Mononuclear cell (primary cell): Measurements from ENCODE around the gene RNF166. TPM values are rescaled to one million over a fixed set of nuclear protein-coding genes. Genes with fewer than 3 reads are reported as not detected.

Experiments used
- H3K27me3 ChIP-seq: 2 replicates; pipeline ENCODE4 v1.6.0; 2011; ENCODE audit warnings: low read length, control low read depth; ENCODE audit not compliant: insufficient read depth
- H3K4me1 ChIP-seq: 2 replicates; pipeline ENCODE4 v1.5.1; 2011; ENCODE audit warnings: mild to moderate bottlenecking, low read length, control low read depth; ENCODE audit not compliant: insufficient read depth
- H3K4me3 ChIP-seq: 2 replicates; pipeline ENCODE4 v1.5.1; 2011; ENCODE audit warnings: mild to moderate bottlenecking, low read length, moderate library complexity
- H3K9me3 ChIP-seq: 2 replicates; pipeline ENCODE4 v1.5.1; 2011; ENCODE audit warnings: low read depth, mild to moderate bottlenecking, control low read depth, low read length
- total RNA-seq: library from RNA; depleted of rRNA; stranded (reverse); fragments of >200 nt; gene quantifications from one replicate; pipeline ENCODE4 v1.2.3, GENCODE V29; 2012

RNF166 gene
- total RNA-seq, 1 donor, result 130 TPM

DNA sequence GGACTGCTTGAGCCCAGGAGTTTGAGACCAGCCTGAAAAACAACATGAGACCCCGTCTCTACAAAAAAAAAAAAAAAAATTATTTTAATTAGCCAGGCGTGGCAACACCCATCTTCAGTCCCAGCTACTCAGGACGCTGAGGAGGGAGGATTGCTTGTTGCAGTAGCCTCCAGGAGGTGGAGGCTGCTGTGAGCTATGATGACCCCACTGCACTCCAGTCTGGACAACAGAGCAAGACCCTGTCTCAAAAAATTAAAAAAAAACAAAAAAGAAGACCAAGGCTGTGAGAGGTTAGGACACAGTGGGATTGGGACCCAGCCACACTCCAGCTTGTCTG is 18.6 kb downstream of the RNF166 start:
- no peaks in the 10 kb centered on the region for H3K9me3 ChIP-seq
- H3K4me3 ChIP-seq, result no peak overlapping the region
- peaks cover 58% of the 10 kb centered on the region for H3K4me1 ChIP-seq
- H3K27me3 ChIP-seq, result no peaks in the 10 kb centered on the region

- Histone ChIP-seq H3K4me3 (no peak overlapping the region), H3K27me3 (no peaks in the 10 kb centered on the region), H3K9me3 (no peaks in the 10 kb centered on the region), H3K4me1 (peaks cover 58% of the 10 kb centered on the region)
Observed at GRCh38 chr16:88687254-88687576, 19.0 kb downstream of the RNF166 start.

- H3K4me1 ChIP-seq, result peaks cover 58% of the 10 kb centered on the region
- H3K27me3 ChIP-seq, result no peaks in the 10 kb centered on the region
- H3K4me3 ChIP-seq, result peak within 1 kb of the TSS; percentile 77
- H3K9me3 ChIP-seq, result no peaks in the 10 kb centered on the region
Observed at GRCh38 chr16:88686439-88687253, 19.6 kb downstream of the RNF166 start, which contains the start of gene SNAI3. TSS of gene SNAI3 (minus strand) at chr16:88686507. CDS start at chr16:88686406, 101 bp downstream.

DNA sequence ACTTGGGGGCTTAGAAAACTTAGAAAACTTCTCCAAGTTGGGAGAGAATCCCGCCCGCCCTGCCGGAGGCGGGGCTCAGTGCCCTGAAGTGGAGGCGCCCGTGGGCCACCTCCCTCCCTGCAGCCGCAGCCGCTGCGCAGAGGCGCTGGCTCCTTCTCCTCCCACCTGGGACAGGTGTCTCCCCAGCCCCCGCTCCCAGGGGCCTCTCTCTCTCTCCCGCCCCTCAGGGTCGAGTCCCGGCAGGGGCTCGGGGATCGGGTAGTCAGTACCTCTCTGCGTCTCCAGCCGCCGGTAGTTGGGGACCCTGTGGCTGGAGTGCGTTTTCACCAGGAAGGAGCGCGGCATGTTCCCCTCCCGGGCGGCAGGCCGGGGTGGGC is 20.2 kb downstream of the RNF166 start:
- Histone ChIP-seq H3K9me3 (no peaks in the 10 kb centered on the region), H3K27me3 (no peaks in the 10 kb centered on the region), H3K4me3 (peak overlapping the region; percentile 77), H3K4me1 (peaks cover 58% of the 10 kb centered on the region)

DNA sequence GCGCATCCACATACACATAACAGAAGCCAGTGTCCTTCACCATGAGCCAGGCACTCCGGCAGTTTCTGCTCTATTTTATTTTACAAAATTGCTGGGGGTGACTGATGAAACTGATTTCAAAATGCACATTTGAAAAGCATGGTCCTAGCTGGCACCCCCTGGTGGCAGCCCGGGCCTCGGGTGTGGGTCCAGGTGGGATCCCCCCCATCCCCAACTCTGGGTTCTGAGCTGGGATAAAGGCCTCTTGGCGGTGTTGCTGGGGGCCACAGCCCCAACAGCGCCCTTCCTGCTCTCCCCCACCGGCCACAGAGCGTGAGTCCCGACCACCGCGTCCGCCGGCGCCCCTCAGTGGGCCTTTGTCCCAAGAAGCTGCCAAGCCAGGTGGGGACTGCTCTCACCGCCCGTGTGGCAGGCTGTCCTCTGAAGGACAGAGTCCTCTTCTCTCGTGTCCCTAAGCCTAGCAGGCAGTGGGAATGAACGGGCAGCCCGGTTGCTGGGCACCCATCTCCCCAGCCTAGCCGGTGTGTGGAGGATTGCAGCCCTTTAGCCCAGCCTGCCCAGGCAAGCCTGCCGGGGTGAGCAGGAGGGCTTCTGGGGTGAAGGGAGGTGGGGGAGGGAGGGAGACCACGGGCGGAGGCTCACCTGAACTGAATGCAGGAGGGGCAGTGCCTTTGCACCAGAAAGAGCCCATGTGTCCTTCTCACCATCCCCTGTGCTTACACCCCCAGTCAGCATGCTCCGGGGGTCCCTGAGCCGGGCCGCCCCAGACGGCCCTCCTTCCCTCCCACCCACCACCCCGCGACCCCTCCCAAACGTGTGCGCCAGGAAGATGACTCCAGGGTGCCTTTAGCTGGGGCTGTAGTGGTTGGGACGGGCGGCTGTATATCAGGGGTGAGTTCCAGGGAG is 20.8 kb downstream of the RNF166 start:
- Histone ChIP-seq H3K4me1 (peaks cover 60% of the 10 kb centered on the region), H3K27me3 (no peaks in the 10 kb centered on the region), H3K4me3 (peak overlapping the region; percentile 77)

GRCh38 chr16:88684569-88685155 is 21.5 kb downstream of the RNF166 start:
- Histone ChIP-seq H3K4me1 (peaks cover 67% of the 10 kb centered on the region), H3K4me3 (no peak overlapping the region)

More for the DNA sequence above, 20.8 kb downstream of the RNF166 start:
- H3K9me3 ChIP-seq, result no peaks in the 10 kb centered on the region

GRCh38 chr16:88681709-88682451 is 24.3 kb downstream of the RNF166 start:
- no peaks in the 10 kb centered on the region for H3K27me3 ChIP-seq
- H3K9me3 ChIP-seq, result no peaks in the 10 kb centered on the region
- H3K4me1 ChIP-seq, result peaks cover 63% of the 10 kb centered on the region
- no peak overlapping the region for H3K4me3 ChIP-seq

More at GRCh38 chr16:88684569-88685155, 21.5 kb downstream of the RNF166 start:
- no peaks in the 10 kb centered on the region for H3K9me3 ChIP-seq
- H3K27me3 ChIP-seq, result no peaks in the 10 kb centered on the region

DNA sequence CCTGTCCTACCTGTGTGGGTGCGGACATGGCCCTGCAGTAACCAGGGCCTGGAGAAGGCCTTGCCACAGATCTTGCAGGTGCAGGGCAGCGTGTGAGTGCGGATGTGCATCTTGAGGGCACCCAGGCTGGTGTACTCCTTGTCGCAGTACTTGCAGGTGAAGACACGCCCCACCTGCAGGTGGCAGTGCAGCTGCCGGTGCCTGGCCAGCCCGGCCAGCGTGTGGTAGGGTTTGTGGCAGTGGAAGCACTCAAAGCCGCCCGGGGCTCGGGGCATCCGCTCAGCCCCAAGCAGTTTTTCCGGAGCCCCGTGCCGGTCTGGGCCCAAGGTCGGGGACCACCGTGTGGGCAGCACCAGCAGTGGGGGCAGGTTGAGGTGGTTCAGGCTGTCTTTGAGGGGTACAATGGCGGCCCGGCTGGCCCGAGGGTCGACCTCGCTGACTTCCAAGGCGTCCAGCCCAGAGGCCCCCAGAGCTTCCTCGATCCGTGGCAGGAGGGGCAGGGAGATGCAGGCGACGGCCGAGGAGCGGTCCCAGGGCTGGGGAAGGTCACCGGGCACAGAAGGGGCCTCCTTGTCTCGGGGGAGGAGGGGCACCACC is 25.0 kb downstream of the RNF166 start:
- H3K4me3 ChIP-seq, result no peak overlapping the region
- peaks cover 59% of the 10 kb centered on the region for H3K4me1 ChIP-seq
- no peaks in the 10 kb centered on the region for H3K9me3 ChIP-seq
- H3K27me3 ChIP-seq, result no peaks in the 10 kb centered on the region

DNA sequence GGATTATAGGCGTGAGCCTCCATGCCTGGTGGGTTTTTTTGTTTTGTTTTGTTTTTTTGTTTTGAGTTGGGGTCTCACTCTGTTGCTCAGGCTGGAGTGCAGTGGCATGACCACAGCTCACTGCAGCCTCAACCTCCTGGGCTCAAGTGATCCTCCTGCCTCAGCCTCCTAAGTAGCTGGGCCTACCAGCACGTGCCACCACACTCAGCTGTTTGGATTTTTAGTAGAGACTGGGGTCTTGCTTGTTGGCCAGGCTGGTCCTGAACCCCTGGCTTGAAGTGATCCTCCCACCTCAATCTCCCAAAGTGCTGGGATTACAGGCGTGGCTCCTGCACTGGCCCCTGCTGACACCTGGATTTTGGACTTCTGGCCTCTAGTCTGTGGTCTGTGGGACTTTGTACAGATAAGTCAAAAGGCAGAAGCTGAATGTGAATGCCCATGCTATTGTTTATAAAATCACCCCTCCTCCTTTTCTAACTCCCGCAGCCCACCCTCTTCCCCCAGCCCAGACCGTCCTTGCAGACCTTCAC is 25.6 kb downstream of the RNF166 start:
- Histone ChIP-seq H3K9me3 (no peaks in the 10 kb centered on the region), H3K4me1 (peaks cover 56% of the 10 kb centered on the region), H3K4me3 (no peak overlapping the region), H3K27me3 (no peaks in the 10 kb centered on the region)

GRCh38 chr16:88678224-88678979 is 27.8 kb downstream of the RNF166 start:
- peaks cover 34% of the 10 kb centered on the region for H3K4me1 ChIP-seq
- no peak overlapping the region for H3K4me3 ChIP-seq
- no peaks in the 10 kb centered on the region for H3K27me3 ChIP-seq
- no peaks in the 10 kb centered on the region for H3K9me3 ChIP-seq

GRCh38 chr16:88677721-88678120 is 28.5 kb downstream of the RNF166 start:
- no peaks in the 10 kb centered on the region for H3K9me3 ChIP-seq

GRCh38 chr16:88676502-88677242 is 29.5 kb downstream of the RNF166 start:
- H3K9me3 ChIP-seq, result no peaks in the 10 kb centered on the region
- no peaks in the 10 kb centered on the region for H3K27me3 ChIP-seq
- no peak overlapping the region for H3K4me3 ChIP-seq

More at GRCh38 chr16:88677721-88678120, 28.5 kb downstream of the RNF166 start:
- H3K4me1 ChIP-seq, result peaks cover 30% of the 10 kb centered on the region
- no peaks in the 10 kb centered on the region for H3K27me3 ChIP-seq
- H3K4me3 ChIP-seq, result no peak overlapping the region

More at GRCh38 chr16:88676502-88677242, 29.5 kb downstream of the RNF166 start:
- peaks cover 19% of the 10 kb centered on the region for H3K4me1 ChIP-seq
